K562 (cell line): ENCODE measurements around the gene RGS6. TPM values are rescaled to one million over a fixed set of nuclear protein-coding genes. Genes with fewer than 3 reads are reported as not detected.

Experiments
- ATAC-seq: fragments of 200-7000 bp; cut with Tn5 transposase; 3 replicates; pipeline ENCODE4 v1.9.1; 2020; ENCODE audit warnings: moderate library complexity
- BruUV-seq: library from RNA; stranded (reverse); fragments of 400-500 nt; replicated peaks from 2 replicates; lab custom pipeline; 2021; lab: Mats Ljungman, UMichigan
- CTCF ChIA-PET: fragments of 300-600 bp; formaldehyde crosslinking; extraction: SDS; loops from one replicate; lab custom pipeline; 2021; ENCODE audit warnings: low intra/inter-chr PET ratio; lab: Yijun Ruan, JAX
- POLR2A ChIA-PET: fragments of 300-600, 350-650 bp; sonication (Branson Sonifier 250); formaldehyde crosslinking; extraction: SDS; loops from one replicate; lab custom pipeline; 2021; ENCODE audit warnings: antibody characterized with exemption, inconsistent platforms; lab: Yijun Ruan, JAX
- DNase-seq, 4 experiments: peaks; one replicate each; pipeline versions ENCODE4 v3.0.0 to v3.0.0-alpha.2; 2011 to 2018; ENCODE audit warnings: low spot score in 3 of 4, mixed read lengths in 3 of 4; ENCODE audit errors: extremely low read depth in 1 of 4
- FAIRE-seq: peaks from 2 replicates; lab custom pipeline; 2011; peaks lifted over from hg19 to GRCh38; lab: Jason Lieb, UNC
- H2AFZ ChIP-seq: 2 replicates; pipeline ENCODE4 v1.6.0; 2011; ENCODE audit warnings: low read depth, low read length, control low read depth, inconsistent platforms
- H3K27ac ChIP-seq: fragments of 200-600 bp; 3 replicates; pipeline ENCODE4 v1.8.0; 2011; ENCODE audit warnings: low read depth, mild to moderate bottlenecking, control low read depth, inconsistent platforms, low read length, moderate library complexity, mixed read lengths; ENCODE audit errors: extremely low read depth
- H3K27me3 ChIP-seq, 2 experiments: fragments of 300-600 bp in 1 of 2; 2 replicates in 1 of 2; 3 replicates in 1 of 2; pipeline versions ENCODE4 v1.6.0 to v1.8.0; 2011; ENCODE audit warnings: inconsistent platforms in 2 of 2, low read length in 2 of 2, mild to moderate bottlenecking in 1 of 2, mixed read lengths in 1 of 2, moderate library complexity in 1 of 2; ENCODE audit not compliant: control insufficient read depth in 2 of 2, insufficient read depth in 2 of 2
- H3K36me3 ChIP-seq: fragments of 300-600 bp; 3 replicates; pipeline ENCODE4 v1.8.0; 2011; ENCODE audit warnings: mild to moderate bottlenecking, low read length, inconsistent platforms; ENCODE audit not compliant: control insufficient read depth, insufficient read depth
- H3K4me1 ChIP-seq, 2 experiments: fragments of 200-600 bp in 1 of 2; replicated peaks in 1 of 2; 2 replicates in 1 of 2; 3 replicates in 1 of 2; pipeline versions ENCODE4 v1.5.1 to v1.8.0; 2011; ENCODE audit warnings: inconsistent platforms in 2 of 2, low read length in 2 of 2, mild to moderate bottlenecking in 1 of 2, mixed read lengths in 1 of 2, moderate library complexity in 1 of 2; ENCODE audit not compliant: control insufficient read depth in 2 of 2, insufficient read depth in 2 of 2
- H3K4me2 ChIP-seq: 2 replicates; pipeline ENCODE4 v1.6.1; 2011; ENCODE audit warnings: low read length, control low read depth, inconsistent platforms, mixed read lengths; ENCODE audit not compliant: insufficient read depth
- H3K4me3 ChIP-seq: fragments of 200-600 bp; sonication (generic), shearing (Covaris generic); 2 replicates; pipeline ENCODE4 v1.5.1; 2016; ENCODE audit warnings: control low read depth, inconsistent platforms
- H3K79me2 ChIP-seq: fragments of 200-600 bp; 3 replicates; pipeline ENCODE4 v1.8.0; 2011; ENCODE audit warnings: low read length, inconsistent platforms; ENCODE audit not compliant: control insufficient read depth, insufficient read depth
- H3K9ac ChIP-seq, 2 experiments: 2 replicates each; pipeline versions ENCODE4 v1.6.0 to v1.6.1; 2011; ENCODE audit warnings: low read depth in 2 of 2, low read length in 2 of 2, control low read depth in 1 of 2, inconsistent platforms in 1 of 2, mild to moderate bottlenecking in 1 of 2, mixed read lengths in 1 of 2; ENCODE audit not compliant: insufficient read depth in 1 of 2
- H3K9me1 ChIP-seq: one replicate; pipeline ENCODE4 v1.6.0; 2011; ENCODE audit warnings: inconsistent platforms, mild to moderate bottlenecking, low read length, moderate library complexity; ENCODE audit not compliant: control insufficient read depth, insufficient read depth
- H3K9me3 ChIP-seq: replicated peaks from 2 replicates; pipeline ENCODE4 v1.5.1; 2011; ENCODE audit warnings: low read depth, low read length, inconsistent platforms; ENCODE audit not compliant: control insufficient read depth, insufficient read depth
- H4K20me1 ChIP-seq: replicated peaks from 2 replicates; pipeline ENCODE4 v1.6.1; 2011; ENCODE audit warnings: low read length, inconsistent platforms, mixed read lengths; ENCODE audit not compliant: control insufficient read depth, insufficient read depth
- HMG20B ChIP-seq: fragments of 250-450 bp; sonication (Bioruptor Pico); IDR thresholded peaks from 2 replicates; pipeline ENCODE4 v1.5.0; 2021; ENCODE audit warnings: mild to moderate bottlenecking
- TGIF2 ChIP-seq: sonication (generic); formaldehyde crosslinking; IDR thresholded peaks from 2 replicates; pipeline ENCODE4 v1.8.1; 2022; ENCODE audit warnings: mild to moderate bottlenecking, missing genetic modification reagents, moderate library complexity
- ZNF695 ChIP-seq: fragments of 450-650 bp; formaldehyde crosslinking; IDR thresholded peaks from 2 replicates; pipeline ENCODE4 v1.4.0; 2020; ENCODE audit warnings: mild to moderate bottlenecking, moderate library complexity
- ZNF75A ChIP-seq: fragments of 450-650 bp; formaldehyde crosslinking; IDR thresholded peaks from 2 replicates; pipeline ENCODE4 v1.4.0; 2020; ENCODE audit warnings: mild to moderate bottlenecking
- ZZZ3 ChIP-seq: fragments of 450-650 bp; IDR thresholded peaks from 2 replicates; pipeline ENCODE4 v1.6.1; 2016; ENCODE audit warnings: antibody characterized with exemption, mild to moderate bottlenecking, moderate library complexity
- WGBS: fragments of 100-300 bp; shearing (Covaris generic); methylation state at CpG from one replicate; pipeline ENCODE4 v1.1.6; 2016; ENCODE audit warnings: low coverage, mixed read lengths; ENCODE audit not compliant: insufficient coverage; ENCODE audit errors: missing lambda C conversion rate; 5-methylcytosine and 5-hydroxymethylcytosine counted together
- in situ Hi-C: fragments of 300-500 bp; cut with MboI; formaldehyde crosslinking; loops from 4 replicates; pipeline ENCODE4 v1.15.0; 2018; ENCODE audit warnings: inconsistent platforms, mixed read lengths
- intact Hi-C: fragments of 100-400 bp; cut with micrococcal nuclease; formaldehyde crosslinking; loops from 2 replicates; pipeline ENCODE4 v1.14.2; 2022
- polyA plus RNA-seq, 8 experiments: library from polyadenylated mRNA; depleted of rRNA in 4 of 8; stranded (reverse) in 5 of 8; unstranded in 3 of 8; fragments of >200 nt; fragmentation: Nextera tagmentation in 2 of 8; fragmentation: Illumina TruSeq in 1 of 8; extraction: Ambion mirVana in 2 of 8; extraction: Trizol in 1 of 8; gene quantifications; 2 replicates each; pipeline versions ENCODE4 v1.2.1 to v1.2.3, GENCODE V29; 2011 to 2014; ENCODE audit warnings: inconsistent platforms in 1 of 8, missing spikeins in 1 of 8
- total RNA-seq, 7 experiments: library from RNA; depleted of rRNA in 6 of 7; stranded (reverse); fragments of >200 nt in 6 of 7; fragmentation: Illumina TruSeq in 2 of 7; extraction: Trizol in 2 of 7; gene quantifications; 2 replicates each; pipeline versions ENCODE4 v1.2.1 to v1.2.3, GENCODE V29; 2011 to 2021; ENCODE audit warnings: low replicate concordance in 1 of 7
- TF ChIP-seq, protein P1 (sequence below): fragments of 250-450 bp; sonication (Bioruptor Pico); IDR thresholded peaks from 2 replicates; pipeline ENCODE4 v1.5.0; 2020; ENCODE audit warnings: mild to moderate bottlenecking
- TF ChIP-seq, protein P2 (sequence below): sonication (generic); formaldehyde crosslinking; IDR thresholded peaks from 2 replicates; pipeline ENCODE4 v1.9.0; 2022; ENCODE audit warnings: mild to moderate bottlenecking, missing genetic modification reagents
- TF ChIP-seq, protein P3 (sequence below): fragments of 250-450 bp; sonication (Bioruptor Pico); IDR thresholded peaks from 2 replicates; pipeline ENCODE4 v1.8.0; 2022; ENCODE audit warnings: inconsistent platforms, mild to moderate bottlenecking, moderate library complexity, borderline replicate concordance

RGS6 gene
- total and polyA plus RNA-seq, 9 of the 15 experiments (the other 6 are each of a cell fraction or from before 2014, with no cell fraction given) = not detected

DNA sequence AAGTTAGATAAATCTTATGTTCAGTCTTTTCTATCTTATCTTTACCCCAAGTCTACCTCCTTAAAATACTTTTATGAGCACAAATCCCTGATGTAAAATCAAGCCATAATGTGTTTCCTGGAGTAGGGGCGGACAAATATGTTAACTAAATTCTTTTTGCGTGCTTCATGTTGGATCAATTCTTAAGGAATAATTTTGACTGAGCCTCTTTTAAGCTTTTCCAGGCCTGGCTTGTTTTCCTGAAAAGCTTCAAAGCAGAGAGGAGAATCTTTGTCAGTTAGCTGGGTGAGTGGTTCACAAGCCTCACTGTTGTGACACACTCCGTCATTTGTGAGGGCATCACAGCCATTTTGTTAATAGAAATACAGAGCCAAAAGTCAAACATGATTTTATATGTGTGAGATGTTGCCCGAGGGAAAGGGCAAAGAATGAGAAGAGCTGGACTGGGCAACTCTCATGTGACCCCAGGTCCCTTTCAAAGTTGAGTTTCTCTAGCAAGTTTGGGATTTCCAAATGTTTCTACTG is 468.9 kb downstream of the RGS6 start:
- WGBS = 0% methylated on average over 4 of the region's 4 CpGs
- FAIRE-seq (no peak), ATAC-seq (no peak), DNase-seq (no peak)
- Histone ChIP-seq H3K4me3 (no peak overlapping the region), H3K27me3 (no peaks in the 10 kb centered on the region), H3K9me3 (no peaks in the 10 kb centered on the region), H4K20me1 (no peaks in the 10 kb centered on the region), H3K9me1 (no peaks in the 10 kb centered on the region), H3K27ac (no peak overlapping the region), H3K36me3 (no peaks in the 10 kb centered on the region), H3K4me1 (no peaks in the 10 kb centered on the region), H3K79me2 (no peaks in the 10 kb centered on the region), H2AFZ (no peak overlapping the region), H3K4me2 (no peak overlapping the region), H3K9ac (no peak overlapping the region)
- intact Hi-C loops (no loop called here), in situ Hi-C loops (no loop called here)
- POLR2A ChIA-PET = no interaction called here
- TF ChIP-seq, protein P1, sequence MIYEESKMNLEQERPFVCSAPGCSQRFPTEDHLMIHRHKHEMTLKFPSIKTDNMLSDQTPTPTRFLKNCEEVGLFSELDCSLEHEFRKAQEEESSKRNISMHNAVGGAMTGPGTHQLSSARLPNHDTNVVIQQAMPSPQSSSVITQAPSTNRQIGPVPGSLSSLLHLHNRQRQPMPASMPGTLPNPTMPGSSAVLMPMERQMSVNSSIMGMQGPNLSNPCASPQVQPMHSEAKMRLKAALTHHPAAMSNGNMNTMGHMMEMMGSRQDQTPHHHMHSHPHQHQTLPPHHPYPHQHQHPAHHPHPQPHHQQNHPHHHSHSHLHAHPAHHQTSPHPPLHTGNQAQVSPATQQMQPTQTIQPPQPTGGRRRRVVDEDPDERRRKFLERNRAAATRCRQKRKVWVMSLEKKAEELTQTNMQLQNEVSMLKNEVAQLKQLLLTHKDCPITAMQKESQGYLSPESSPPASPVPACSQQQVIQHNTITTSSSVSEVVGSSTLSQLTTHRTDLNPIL (CRISPR knock-in tag) = no peak
- TF ChIP-seq HMG20B (CRISPR knock-in tag) (no peak), ZNF75A (CRISPR knock-in tag) (no peak), TGIF2 (no peak), ZNF695 (CRISPR knock-in tag) (no peak), ZZZ3 (no peak)
- TF ChIP-seq, protein P2, sequence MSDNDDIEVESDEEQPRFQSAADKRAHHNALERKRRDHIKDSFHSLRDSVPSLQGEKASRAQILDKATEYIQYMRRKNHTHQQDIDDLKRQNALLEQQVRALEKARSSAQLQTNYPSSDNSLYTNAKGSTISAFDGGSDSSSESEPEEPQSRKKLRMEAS (CRISPR knock-in tag) = no peak
- TF ChIP-seq, protein P3, sequence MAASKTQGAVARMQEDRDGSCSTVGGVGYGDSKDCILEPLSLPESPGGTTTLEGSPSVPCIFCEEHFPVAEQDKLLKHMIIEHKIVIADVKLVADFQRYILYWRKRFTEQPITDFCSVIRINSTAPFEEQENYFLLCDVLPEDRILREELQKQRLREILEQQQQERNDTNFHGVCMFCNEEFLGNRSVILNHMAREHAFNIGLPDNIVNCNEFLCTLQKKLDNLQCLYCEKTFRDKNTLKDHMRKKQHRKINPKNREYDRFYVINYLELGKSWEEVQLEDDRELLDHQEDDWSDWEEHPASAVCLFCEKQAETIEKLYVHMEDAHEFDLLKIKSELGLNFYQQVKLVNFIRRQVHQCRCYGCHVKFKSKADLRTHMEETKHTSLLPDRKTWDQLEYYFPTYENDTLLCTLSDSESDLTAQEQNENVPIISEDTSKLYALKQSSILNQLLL (CRISPR knock-in tag) = no peak
- BruUV-seq = no TSS peak
- CTCF ChIA-PET = no interaction called here
